Activated CD4-positive, CD25-positive, alpha-beta regulatory T cell treated with anti-CD3 and anti-CD28 coated beads, Interleukin-2, amount 50 U/mL, for 72 hours (primary cell): ENCODE results near the gene SRA1.
"Not testable (repeated sequence)": the region's sequence is repeated elsewhere in the genome, so short reads cannot be mapped to it uniquely, and the experiment has no call there.

Experiments
- DNase-seq: peaks from one replicate; pipeline ENCODE4 v3.0.0; 2021

The SRA1 gene

DNA sequence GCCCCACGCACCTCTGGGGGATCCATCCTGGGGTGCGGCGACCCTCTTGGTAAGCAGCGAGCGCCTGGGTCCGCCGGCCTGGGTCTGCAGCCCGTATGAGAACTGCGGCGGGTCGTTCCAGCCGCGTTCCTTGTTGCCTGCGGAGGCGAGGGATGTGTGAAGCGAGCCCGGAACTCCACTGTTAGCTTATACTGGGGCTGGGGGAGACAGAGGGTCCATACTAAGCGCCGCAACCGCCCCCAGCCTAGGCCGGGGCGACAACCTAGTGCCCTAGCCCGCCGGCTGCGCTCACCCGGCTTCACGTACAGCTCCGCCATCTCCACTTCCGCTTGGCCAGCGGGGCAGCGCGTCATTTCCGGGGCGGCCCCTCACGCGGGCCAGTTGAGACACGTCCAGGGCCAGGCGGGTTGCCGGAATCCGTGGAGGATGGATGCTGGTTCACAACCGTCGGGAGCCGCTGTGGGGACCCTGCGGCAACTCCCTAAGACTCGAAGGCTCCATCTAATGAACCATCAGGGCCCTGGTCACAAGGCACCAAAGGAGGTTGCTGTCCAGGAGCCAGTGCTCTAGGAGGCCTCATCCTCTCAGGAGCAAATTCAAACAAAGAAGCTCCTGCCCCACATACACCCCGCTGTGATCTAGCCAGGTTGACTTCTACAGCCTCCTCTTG lies at the start of gene SRA1:
SRA1 (minus strand) TSS at position 338 of the 670 bp plus-strand sequence; CDS start at position 317, 21 bp downstream.
- peak; percentile 91 for DNase-seq

DNA sequence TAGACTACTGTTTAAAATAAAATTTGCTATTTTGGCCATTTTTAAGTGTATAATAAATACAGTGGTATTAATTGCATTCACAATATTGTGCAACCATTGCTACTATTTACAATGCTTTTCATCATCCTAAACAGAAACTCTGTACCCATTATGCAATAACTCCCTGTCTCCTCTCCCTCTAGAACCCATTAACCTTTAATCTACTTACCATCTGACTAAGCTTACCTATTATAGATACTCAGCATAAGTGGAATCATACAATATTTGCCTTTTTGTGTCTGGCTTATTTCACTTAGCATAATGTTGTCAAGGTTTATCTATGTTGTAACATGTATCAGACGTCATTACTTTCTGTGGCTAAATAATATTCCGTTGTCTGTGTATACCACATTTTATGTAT lies 49.8 kb upstream of the SRA1 start:
- DNase-seq = no peak

DNA sequence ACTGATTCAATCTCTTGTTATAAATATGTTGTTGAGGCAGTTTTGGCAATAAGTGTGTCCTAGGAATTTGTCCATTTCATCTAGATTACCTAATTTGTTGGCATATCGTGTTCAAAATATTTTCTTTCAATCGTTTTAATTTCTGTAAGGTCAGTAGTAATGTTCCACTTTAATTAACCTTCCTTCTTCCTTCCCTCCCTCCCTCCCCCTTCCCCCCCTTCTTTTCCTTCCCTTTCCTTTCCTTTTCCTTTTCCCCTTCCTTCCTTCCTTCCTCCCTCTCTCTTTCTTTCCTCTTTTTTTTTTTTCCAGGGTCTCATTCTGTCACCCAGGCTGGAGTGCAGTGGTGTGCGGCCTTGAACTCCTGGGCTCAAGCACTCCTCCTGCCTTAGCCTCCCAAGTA lies 48.6 kb upstream of the SRA1 start:
- DNase-seq = no peak

DNA sequence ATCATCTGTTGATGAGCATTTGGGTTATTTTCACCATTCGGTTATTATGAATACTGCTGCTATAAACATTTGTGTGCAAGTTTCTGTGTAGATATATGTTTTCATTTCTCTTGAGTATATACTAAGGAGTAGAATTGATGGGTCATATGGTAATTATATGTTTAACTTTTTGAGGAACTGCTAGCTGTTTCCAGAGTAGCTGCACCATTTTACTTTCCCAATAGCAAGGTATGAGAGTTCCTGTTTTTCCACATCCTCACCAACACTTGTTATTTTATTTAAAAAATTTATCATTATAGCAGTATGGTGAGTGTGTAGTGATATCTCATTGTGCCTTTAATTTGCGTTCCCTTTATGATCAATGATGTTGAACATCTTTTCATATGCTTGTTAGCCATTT lies 46.5 kb upstream of the SRA1 start:
- DNase-seq = no peak

DNA sequence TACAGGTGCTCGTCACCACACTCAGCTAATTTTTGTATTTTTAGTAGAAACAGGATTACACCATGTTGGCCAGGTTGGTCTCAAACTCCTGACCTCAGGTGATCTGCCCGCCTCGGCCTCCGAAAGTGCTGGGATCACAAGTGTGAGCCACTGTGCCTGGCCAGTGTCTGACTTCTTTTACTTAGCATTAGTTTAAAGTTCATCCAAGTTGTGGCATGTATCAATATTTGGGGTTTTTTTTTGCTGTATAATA lies 46.1 kb upstream of the SRA1 start:
- not testable (repeated sequence) for DNase-seq

DNA sequence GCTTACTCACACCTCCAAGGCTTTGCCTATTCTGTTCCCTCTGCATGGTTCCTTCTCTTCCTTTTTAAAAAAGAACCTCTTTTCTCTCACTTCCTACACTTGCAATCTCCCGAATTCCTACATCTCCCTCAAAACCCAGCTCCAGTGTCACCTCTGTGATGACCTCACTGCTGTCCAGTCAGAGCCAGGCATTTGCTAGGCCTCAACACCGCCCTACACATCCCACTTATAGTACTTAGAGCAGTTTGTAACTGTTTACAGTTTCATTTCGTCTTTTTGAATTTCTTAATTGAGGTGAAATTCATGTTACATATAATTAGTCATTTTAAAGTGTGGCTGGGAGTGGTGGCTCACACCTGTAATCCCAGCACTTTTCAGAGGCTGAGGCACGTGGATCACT lies 44.9 kb upstream of the SRA1 start:
- no peak for DNase-seq

DNA sequence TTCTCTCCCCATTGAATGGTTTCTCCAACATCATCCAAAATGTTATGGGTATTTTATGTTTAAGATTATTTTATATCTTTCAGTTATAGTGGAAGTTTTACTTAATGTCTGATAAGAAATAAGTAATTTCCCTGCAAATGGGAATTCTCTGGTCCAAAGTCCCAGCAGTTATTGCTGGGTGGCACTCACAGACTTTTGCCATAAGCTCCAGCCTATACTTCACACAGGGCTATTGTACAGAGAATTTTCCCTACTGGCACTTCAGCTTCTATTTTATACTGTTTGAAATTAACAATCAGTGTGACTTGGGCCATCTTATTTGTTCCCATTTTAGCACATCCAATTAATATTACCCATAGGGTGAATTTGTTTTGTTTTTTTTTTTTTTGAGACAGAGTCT lies 42.8 kb upstream of the SRA1 start:
- no peak for DNase-seq

DNA sequence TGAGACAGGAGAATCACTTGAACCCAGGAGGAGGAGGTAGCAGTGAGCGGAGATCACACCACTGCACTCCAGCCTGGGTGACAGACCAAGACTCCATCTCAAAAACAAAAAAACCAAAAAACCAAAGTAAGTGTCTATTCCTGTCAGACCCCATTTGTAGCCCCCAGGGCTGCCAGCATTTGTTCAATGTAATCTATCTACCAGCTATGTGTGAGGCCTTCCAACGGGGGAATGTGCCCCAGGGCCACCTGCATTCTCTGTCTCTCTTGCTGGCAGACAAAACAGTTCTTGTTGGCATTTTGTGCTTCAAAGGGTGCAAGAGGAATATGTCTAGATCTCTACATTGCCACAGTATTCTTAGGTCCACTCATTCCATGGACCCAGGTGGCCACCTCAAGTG lies 41.6 kb upstream of the SRA1 start:
- DNase-seq = no peak

DNA sequence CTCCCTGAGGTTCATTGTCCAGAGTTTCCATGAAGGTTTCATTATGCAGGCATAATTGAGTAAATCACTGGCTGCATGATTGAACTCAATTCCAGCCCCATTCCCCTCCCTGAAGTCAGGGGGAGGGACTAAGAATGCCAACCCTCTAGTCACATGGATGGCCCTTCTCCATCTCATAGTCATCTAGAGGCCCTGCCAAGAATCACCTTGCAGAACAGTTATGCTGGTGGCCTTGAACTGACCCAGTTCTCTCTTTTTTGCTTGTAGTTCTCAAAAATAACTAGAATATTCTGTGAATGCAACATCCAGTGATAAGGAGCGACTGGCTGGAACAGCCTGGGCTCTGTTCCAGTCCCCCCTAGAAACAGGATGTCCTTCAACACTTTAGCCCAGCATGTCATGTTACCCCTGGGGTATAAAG lies 39.1 kb upstream of the SRA1 start:
- DNase-seq = no peak

DNA sequence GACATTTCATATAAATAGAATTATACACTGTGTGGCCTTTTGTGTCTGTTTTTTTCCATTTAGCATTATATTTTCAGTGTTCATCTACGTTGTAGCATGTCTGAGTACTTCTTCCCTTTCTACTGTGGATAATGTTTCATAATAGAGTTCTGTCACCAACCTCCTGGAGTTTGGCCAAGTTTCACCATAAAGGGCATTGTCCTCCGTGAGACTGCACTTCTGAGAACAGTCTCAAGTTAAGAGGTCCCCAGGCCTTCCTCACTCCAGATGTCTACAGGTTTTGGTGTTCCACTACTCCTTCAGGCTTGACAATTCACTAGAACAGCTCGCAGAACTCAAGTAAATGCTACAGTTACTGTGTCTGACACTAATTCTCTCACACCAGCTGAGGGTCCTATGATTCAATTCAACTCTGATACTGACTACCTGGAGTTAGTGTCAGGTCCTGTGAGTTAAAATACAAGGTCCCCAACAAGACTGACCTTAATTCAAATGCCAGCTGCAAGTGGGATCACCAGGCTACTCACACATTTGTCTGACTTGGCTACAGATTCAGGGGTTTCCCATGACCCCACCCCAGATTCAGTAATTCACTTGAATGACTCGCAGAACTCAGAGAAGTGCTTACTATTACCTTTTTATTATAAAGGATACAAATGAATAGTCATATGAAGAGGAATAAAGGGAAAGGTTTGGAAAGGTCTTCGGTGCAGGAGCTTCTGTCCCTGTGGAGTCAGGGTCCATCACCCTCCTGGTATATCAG lies 38.4 kb upstream of the SRA1 start:
- no peak for DNase-seq

DNA sequence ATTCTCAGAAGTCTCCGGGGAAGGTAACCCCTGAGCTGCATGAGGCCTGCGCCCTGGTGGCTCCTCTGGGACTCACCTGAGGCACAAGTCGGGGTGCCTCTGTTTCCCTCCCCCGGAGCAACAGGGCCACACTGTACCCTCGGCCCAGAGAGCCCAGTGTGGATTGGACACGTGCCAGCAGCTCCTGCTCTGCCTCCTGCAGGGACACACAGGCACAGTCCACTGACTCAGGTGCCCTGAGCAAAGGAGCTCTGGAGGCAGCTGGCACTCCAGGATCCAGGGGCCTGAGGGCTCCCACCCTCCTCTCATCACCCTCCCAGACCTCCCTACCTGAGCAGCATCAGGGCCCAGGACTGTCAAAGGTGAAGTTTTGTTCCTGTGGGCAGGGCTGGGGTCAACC lies 36.9 kb upstream of the SRA1 start:
- no peak for DNase-seq

DNA sequence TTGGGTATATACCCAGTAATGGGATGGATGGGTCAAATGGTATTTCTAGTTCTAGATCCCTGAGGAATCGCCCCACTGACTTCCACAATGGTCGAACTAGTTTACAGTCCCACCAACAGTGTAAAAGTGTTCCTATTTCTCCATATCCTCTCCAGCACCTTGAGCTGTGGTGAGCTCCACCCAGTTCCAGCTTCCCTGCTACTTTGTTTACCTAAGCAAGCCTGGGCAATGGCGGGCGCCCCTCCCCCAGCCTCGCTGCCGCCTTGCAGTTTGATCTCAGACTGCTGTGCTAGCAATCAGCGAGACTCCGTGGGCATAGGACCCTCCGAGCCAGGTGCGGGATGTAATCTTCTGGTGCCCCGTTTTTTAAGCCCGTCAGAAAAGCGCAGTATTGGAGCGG lies 35.8 kb upstream of the SRA1 start:
- not testable (repeated sequence) for DNase-seq

DNA sequence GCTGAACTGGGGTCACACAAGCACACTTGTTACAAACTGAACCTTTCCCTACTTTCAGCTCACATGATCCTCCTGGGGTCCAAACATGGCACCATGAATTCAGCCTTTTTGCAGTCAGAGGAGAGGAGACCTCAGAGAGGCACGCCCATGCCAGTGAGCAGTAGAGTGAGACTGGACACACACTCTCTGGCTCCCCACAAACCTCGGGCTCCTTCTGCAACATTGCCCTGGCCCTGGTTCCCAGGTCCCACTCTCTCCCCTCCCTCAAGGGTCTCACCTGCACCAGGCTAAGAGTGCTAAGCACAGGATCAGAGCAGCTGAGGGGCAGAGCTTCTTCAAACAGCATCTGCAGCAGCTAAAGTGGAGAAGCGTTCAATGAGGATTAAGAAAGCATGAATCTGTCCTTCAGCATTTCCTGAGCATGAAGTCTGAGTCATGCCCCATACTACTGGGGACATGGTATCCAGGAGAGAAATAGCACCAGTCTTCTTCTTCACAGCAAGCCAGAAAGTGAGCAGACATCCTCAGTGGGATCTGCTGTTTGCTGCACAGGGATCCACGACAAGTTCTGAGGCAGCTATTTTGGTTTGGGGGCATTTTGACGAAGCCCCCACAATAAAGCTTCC lies 34.6 kb upstream of the SRA1 start:
- DNase-seq = no peak

DNA sequence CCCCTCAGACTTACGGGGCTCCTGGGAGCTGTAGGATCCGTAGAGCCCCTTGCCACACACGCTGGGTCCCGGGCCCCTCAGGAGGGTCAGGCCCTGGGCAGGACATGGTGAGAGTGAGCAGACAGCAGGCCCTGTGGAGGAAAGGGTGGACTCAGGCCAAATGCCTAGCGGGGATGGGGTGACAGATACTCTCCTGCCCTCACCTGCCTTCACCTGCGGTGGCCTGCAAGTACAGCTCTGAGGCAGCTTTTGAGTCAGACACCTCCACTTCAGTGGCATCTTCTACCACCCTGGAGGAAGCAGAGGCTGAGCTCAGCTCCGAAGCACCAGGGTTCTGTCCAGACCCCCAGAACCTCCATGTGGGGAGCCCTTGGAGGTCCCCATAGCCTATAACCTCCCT lies 33.6 kb upstream of the SRA1 start:
- DNase-seq = no peak

DNA sequence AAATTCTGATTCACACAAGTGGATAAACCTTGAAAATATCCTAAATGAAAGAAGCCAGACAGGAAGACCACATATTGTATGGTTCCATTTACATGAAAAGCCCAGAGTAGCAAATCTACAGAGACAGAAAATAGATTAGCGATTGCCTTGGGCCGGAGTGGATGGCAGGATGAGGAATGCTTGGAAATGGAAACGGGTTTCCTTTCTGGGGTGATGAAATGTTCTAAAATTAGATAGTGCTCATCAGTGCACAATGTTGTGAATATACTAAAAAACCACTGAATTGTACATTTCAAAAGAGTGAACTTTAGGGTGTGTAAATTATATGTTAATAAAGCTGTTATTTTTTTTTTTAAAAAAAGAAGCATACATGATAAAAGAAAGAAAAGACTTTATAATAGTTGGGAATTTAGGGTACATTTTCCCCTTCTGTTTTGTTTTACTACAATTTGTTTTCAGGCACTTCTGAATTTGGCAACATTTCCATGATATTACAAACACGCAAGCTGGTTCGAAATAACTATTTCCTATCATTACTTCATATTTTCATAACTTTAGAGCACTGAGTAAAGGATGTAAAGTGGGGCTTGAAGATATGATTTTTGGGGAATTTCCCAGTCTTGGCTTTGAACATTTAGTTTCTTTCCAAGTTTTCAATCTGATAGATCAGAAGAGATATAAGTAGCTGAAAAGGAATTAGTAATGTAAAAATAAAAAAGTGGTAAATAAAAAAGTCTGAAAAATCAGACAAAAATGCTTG lies 31.2 kb upstream of the SRA1 start:
- DNase-seq = no peak

DNA sequence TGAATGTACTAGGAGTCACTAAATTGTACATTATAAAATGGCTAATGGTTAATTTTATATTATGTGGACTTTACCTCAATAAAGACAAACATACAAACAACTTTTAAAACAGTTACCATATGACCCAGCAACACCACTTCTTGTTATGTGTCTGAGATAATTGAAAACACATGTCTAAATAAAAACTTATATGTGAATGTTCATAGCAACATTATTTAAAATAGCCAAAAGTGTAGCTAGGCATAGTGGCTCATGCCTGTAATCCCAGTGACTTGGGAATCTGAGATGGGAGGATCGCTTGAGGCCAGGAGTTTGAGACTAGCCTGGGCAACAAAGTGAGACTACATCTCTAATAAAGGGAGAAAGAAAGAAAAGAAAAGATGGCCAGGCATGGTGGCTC lies 30.2 kb upstream of the SRA1 start:
- DNase-seq = no peak

DNA sequence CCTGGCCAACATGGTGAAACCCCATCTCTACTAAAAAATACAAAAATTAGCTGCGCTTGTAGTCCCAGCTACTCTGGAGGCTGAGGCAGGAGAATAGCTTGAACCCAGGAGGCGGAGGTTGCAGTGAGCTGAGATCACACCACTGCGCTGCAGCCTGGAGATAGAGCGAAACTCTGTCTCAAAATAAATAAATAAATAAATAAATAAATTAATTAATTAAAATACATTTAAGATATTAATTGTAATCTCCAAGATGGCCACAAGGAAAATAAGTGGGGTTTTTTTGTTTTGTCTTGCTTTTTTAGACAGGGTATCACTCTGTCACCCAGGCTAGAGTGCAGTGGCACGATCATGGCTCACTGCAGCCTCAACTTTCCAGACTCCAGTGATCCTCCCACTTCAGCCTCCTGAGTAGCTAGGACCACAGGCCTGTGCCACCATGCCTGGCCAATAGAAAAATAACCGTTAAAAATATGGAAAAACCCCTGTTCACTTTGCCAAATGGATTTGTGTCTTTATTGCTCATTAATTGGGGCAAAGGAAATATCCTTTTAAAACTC lies 22.0 kb upstream of the SRA1 start:
- DNase-seq = not testable (repeated sequence)

DNA sequence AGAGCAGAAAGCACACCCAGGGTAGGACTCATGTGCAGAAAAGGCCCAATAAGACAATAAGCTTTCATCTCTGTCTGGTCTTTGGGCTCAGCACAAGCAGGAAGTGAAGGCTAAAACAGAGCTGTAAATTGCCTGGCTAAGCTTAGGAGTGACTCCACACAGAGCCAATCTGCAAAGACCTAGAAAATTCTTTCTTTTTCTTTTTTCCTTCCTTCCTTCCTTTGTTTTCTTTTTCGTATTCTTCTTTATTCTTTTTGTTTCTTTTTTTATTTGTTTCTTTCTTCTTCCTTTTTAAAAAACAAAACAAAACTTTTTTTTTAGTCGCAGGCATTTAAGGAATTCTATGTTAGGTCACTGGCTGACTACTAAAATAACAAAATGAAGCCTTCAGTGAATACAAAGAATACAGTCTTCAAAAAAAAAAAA lies 19.5 kb upstream of the SRA1 start:
- DNase-seq = no peak

DNA sequence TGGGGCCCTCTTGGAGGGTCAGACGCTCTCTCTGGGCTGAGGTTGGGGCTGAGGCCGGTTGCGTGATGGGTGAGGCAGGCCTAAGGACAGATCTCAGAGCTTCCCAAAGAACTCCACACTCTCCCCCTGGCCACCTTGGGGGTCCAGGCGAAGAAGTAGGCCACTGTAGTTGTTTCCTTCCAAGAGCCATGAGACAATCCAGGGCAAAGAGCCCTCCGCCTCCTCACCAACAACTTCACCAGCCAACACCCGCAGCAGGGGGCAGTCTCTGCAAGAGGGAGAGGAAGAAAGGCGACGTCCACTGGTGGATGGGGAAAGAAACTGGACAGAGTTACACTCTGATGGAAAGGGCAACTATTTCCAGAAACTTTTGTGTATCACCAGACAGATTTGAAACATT lies 18.0 kb upstream of the SRA1 start:
- no peak for DNase-seq

DNA sequence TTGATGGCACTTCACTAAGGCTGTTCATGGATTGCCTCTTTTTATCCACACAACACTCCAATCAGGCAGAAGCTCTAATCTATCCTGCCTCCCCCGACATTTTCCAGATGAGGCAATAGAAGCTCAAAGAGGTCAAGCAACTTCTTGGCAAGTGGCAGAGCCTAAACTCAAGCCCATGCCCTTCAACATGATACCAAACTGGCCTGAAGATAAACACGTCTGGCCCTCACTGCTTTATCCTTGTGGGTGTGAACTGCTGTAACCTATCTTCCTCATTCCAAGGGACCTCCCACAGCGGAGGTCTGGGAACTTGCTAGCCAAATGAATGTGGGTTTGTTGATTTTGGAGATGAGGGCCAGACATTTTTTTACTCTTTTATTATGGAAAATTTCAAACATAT lies 16.9 kb upstream of the SRA1 start:
- no peak for DNase-seq

DNA sequence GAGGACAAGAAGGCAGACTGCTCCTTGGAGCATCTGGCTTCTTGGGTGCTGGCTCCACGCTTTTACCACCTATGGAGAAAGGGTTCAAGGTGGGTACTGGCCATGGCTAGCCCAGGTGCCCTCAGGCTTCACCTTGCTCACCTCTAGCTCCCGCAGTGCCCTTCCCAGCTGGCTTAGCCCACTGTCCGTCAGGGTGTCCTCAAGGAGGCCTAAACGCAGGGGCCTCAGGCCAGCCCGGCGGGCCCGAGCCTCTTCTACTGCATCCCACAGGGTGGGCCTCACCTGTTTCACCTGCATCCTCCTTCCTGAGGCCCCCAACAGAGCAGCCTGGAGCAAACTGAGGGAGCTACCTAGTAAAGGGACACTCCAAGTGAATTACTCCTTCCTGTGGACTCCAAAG lies 16.4 kb upstream of the SRA1 start:
- no peak for DNase-seq

DNA sequence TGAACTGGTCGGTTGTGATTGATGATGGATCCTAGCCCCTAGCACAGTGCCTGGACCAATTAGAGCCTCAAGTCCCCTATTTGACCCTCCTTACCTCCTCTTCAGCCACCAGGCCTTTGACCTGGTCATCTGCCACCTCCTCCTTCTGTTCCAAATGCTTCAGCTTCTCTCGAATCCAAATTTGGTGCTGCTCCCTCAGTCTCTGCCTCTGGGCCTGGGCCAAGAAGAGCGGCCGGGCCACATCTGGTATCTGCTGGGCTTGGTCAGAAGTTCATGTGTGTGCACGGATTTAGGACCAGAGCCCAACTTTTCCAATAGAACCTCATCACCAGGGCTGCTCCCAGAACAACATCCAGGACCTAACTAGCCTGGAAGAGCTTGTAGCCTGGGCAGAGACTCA lies 13.8 kb upstream of the SRA1 start:
- no peak for DNase-seq

DNA sequence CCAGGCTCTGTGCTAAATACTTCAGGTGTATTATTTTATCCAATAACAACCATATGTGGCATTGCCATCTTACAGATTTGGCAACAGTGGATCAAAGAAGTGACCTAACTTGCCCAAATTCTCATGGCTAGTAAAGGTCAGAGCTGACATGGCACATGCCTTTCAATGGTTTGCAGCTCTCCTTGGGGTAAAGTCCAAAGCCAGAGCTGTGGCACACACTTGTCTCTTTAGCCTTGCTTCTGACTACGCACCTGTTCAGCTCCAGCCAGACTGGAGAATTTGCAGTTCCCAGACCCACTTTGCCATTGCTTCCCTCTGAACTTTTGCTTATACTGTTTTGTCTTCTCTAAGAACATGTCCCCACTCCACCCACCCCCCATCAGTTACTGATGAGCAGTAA lies 13.2 kb upstream of the SRA1 start:
- no peak for DNase-seq

DNA sequence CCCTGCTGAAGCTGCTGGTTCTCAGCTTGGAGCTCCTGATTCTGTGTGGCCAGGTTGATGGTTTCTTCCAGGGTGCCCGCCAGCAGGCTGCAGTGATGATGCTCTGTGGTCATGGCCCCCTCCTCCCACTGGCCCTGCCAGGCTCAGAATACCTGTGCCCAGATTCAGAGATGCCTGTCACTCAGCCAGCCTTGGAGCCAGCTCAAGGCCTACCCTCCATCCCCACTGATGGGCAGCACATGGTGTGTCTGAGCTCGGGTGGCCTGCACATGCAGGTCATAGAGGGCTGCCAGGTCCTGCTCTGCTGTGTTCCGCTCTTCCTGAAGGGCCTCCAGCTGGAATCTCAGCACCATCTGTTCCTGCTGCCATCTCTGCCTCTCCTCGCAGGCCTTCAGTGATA lies 12.8 kb upstream of the SRA1 start:
- no peak for DNase-seq
